Vagina (tissue), 2 donors: ENCODE results near the gene ECE2.

Experiments used
- POLR2AphosphoS5 ChIP-seq, 2 donors: sonication (generic); formaldehyde crosslinking; IDR thresholded peaks; one replicate each; pipeline ENCODE4 v1.9.0; 2017; ENCODE audit warnings: antibody characterized with exemption in 2 of 2, mild to moderate bottlenecking in 2 of 2, low read depth in 1 of 2; ENCODE audit not compliant: insufficient read depth in 1 of 2
- TF ChIP-seq, protein P1 (sequence below), 3 experiments: fragments of 450-650 bp in 2 of 3; fragments of 200-600 bp in 1 of 3; sonication (generic) in 1 of 3; IDR thresholded peaks; one replicate each; pipeline ENCODE4 v1.5.1; 2017 to 2019; ENCODE audit warnings: antibody characterized with exemption in 3 of 3, mild to moderate bottlenecking in 2 of 3, moderate library complexity in 2 of 3

GRCh38 chr3:184228376-184229137 is 47.3 kb upstream of the ECE2 start:
- TF ChIP-seq, protein P1, sequence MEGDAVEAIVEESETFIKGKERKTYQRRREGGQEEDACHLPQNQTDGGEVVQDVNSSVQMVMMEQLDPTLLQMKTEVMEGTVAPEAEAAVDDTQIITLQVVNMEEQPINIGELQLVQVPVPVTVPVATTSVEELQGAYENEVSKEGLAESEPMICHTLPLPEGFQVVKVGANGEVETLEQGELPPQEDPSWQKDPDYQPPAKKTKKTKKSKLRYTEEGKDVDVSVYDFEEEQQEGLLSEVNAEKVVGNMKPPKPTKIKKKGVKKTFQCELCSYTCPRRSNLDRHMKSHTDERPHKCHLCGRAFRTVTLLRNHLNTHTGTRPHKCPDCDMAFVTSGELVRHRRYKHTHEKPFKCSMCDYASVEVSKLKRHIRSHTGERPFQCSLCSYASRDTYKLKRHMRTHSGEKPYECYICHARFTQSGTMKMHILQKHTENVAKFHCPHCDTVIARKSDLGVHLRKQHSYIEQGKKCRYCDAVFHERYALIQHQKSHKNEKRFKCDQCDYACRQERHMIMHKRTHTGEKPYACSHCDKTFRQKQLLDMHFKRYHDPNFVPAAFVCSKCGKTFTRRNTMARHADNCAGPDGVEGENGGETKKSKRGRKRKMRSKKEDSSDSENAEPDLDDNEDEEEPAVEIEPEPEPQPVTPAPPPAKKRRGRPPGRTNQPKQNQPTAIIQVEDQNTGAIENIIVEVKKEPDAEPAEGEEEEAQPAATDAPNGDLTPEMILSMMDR (IDR thresholded peaks at IDR 0.05), result no peak
- TF ChIP-seq POLR2AphosphoS5 (IDR thresholded peaks at IDR 0.05; ENCODE audit: insufficient read depth in 1 of 2, low read depth in 1 of 2), result no peak
